ENCODE results near the gene GRAMD2B.

DNA sequence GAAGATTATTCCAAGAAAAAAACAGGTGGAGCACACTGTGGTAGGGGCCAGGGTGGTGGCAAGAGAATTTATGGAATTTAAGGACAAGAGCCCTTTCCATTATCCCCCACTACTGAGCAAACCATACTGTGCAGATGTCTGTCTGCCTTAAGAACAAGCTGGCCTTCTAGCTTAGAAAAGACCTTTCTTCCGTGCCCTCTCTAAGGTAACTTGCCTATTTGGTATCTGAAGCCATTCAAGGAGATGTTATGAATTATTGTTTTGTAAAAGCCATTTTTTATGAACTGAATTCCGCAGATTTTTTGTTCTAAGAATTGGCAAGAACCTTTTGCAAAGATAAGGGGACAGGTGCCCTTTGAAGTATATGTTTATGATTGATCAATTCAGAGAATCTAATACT lies 20.9 kb downstream of the GRAMD2B start:
- TF ChIP-seq, protein P1, sequence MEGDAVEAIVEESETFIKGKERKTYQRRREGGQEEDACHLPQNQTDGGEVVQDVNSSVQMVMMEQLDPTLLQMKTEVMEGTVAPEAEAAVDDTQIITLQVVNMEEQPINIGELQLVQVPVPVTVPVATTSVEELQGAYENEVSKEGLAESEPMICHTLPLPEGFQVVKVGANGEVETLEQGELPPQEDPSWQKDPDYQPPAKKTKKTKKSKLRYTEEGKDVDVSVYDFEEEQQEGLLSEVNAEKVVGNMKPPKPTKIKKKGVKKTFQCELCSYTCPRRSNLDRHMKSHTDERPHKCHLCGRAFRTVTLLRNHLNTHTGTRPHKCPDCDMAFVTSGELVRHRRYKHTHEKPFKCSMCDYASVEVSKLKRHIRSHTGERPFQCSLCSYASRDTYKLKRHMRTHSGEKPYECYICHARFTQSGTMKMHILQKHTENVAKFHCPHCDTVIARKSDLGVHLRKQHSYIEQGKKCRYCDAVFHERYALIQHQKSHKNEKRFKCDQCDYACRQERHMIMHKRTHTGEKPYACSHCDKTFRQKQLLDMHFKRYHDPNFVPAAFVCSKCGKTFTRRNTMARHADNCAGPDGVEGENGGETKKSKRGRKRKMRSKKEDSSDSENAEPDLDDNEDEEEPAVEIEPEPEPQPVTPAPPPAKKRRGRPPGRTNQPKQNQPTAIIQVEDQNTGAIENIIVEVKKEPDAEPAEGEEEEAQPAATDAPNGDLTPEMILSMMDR (IDR thresholded peaks at IDR 0.05; ENCODE audit: poor library complexity), result no peak
- no peak for TF ChIP-seq EZH2phosphoT487 (IDR thresholded peaks at IDR 0.05; ENCODE audit: low read depth, severe bottlenecking, unreplicated experiment)
